ENCODE results near the gene FAM210A. TPM values are rescaled to one million over a fixed set of nuclear protein-coding genes. Genes with fewer than 3 reads are reported as not detected.

Gene FAM210A
- total RNA-seq, 1 experiment from 2014 or later: 21.0 TPM

DNA sequence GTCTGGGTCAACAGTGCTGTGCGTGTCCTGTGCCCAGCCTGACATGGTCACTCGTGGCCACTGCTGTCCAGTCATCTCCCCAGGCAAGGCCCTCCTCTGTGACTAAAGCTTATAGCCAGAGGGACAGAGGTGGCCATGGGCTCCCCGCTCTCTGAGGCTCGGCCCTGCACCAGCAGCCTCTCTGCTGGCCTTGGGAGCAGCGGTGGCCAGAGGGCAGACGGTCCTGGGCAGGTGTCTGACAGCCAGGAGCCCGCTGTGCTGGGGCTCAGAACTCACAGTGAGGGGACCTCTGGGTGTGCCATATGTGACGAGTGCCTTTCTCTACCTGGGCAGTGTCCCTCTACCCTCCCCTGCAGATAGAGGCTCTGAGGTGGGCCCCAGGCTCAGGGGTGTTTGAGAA lies 98.7 kb downstream of the FAM210A start:
- H3K36me3 ChIP-seq (ENCODE audit: control insufficient read depth, insufficient read depth, low read length): no peaks in the 10 kb centered on the region
- ATAC-seq (no peak), DNase-seq (ENCODE audit: low read depth, low spot score) (no peak)
- intact Hi-C loops (cut with micrococcal nuclease; ENCODE audit: unreplicated experiment) (no loop called here), in situ Hi-C loops (cut with HindIII; ENCODE audit: low pct_unique_long_range_greater_than_20kb, low sequenced_read_pairs) (no loop called here)
- POLR2A ChIA-PET: no interaction called here
- H3K27ac ChIP-seq (ENCODE audit: low read length): no peak overlapping the region
- no peak overlapping the region for H3K4me3 ChIP-seq (ENCODE audit: low read depth in 2 of 2, low read length in 2 of 2)
- BruUV-seq (replicated peaks): no TSS peak
- no peak for TF ChIP-seq POLR2AphosphoS5 (IDR thresholded peaks at IDR 0.05; ENCODE audit: low read depth, low read length)
- TF ChIP-seq, protein P1, sequence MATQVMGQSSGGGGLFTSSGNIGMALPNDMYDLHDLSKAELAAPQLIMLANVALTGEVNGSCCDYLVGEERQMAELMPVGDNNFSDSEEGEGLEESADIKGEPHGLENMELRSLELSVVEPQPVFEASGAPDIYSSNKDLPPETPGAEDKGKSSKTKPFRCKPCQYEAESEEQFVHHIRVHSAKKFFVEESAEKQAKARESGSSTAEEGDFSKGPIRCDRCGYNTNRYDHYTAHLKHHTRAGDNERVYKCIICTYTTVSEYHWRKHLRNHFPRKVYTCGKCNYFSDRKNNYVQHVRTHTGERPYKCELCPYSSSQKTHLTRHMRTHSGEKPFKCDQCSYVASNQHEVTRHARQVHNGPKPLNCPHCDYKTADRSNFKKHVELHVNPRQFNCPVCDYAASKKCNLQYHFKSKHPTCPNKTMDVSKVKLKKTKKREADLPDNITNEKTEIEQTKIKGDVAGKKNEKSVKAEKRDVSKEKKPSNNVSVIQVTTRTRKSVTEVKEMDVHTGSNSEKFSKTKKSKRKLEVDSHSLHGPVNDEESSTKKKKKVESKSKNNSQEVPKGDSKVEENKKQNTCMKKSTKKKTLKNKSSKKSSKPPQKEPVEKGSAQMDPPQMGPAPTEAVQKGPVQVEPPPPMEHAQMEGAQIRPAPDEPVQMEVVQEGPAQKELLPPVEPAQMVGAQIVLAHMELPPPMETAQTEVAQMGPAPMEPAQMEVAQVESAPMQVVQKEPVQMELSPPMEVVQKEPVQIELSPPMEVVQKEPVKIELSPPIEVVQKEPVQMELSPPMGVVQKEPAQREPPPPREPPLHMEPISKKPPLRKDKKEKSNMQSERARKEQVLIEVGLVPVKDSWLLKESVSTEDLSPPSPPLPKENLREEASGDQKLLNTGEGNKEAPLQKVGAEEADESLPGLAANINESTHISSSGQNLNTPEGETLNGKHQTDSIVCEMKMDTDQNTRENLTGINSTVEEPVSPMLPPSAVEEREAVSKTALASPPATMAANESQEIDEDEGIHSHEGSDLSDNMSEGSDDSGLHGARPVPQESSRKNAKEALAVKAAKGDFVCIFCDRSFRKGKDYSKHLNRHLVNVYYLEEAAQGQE (IDR thresholded peaks at IDR 0.05; ENCODE audit: insufficient read depth in 1 of 2, low read depth in 2 of 2, low read length in 1 of 2): no peak
- TF ChIP-seq TCF7L2 (IDR thresholded peaks at IDR 0.05; ENCODE audit: low read depth, low read length): no peak
- TF ChIP-seq, protein P2, sequence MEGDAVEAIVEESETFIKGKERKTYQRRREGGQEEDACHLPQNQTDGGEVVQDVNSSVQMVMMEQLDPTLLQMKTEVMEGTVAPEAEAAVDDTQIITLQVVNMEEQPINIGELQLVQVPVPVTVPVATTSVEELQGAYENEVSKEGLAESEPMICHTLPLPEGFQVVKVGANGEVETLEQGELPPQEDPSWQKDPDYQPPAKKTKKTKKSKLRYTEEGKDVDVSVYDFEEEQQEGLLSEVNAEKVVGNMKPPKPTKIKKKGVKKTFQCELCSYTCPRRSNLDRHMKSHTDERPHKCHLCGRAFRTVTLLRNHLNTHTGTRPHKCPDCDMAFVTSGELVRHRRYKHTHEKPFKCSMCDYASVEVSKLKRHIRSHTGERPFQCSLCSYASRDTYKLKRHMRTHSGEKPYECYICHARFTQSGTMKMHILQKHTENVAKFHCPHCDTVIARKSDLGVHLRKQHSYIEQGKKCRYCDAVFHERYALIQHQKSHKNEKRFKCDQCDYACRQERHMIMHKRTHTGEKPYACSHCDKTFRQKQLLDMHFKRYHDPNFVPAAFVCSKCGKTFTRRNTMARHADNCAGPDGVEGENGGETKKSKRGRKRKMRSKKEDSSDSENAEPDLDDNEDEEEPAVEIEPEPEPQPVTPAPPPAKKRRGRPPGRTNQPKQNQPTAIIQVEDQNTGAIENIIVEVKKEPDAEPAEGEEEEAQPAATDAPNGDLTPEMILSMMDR (IDR thresholded peaks at IDR 0.05): no peak
- TF ChIP-seq SIN3A (IDR thresholded peaks at IDR 0.05; ENCODE audit: borderline replicate concordance, insufficient read depth, low read depth, low read length): no peak
- no peaks in the 10 kb centered on the region for H3K9me3 ChIP-seq (ENCODE audit: control insufficient read depth, insufficient read depth, low read depth, low read length)
- no peaks in the 10 kb centered on the region; the same call in 1 of the 2 replicates for H3K27me3 ChIP-seq (ENCODE audit: control insufficient read depth, insufficient read depth, low read length)
- no peaks in the 10 kb centered on the region for H3K4me1 ChIP-seq (ENCODE audit: control insufficient read depth, insufficient read depth, low read length)
- CTCF ChIA-PET: no interaction called here

DNA sequence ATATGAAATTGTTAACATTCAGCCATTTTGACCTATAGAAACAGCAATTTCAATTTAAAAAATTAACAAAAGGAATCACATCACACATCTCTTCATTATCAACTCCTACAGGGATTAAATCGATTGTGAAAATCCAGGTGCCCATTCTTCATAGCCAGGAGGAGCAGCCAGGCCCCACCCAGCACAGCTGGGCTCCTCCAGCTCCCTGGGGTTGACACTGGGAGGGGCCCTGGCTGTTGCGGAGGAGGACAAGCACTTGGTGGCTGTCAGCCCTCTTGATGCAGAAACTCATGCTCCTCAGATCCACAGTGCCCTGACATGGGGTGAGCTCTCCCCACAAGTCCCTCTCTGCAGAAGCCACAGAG lies 99.8 kb downstream of the FAM210A start:
- H3K4me3 ChIP-seq (ENCODE audit: low read depth in 2 of 2, low read length in 2 of 2): no peak overlapping the region
- no peak overlapping the region for H3K27ac ChIP-seq (ENCODE audit: low read length)
- ATAC-seq (no peak), DNase-seq (ENCODE audit: low read depth, low spot score) (no peak)
- CTCF ChIA-PET: no interaction called here
- no peaks in the 10 kb centered on the region for H3K36me3 ChIP-seq (ENCODE audit: control insufficient read depth, insufficient read depth, low read length)
- in situ Hi-C loops (cut with HindIII; ENCODE audit: low pct_unique_long_range_greater_than_20kb, low sequenced_read_pairs) (no loop called here), intact Hi-C loops (cut with micrococcal nuclease; ENCODE audit: unreplicated experiment) (no loop called here)
- no peaks in the 10 kb centered on the region for H3K9me3 ChIP-seq (ENCODE audit: control insufficient read depth, insufficient read depth, low read depth, low read length)
- H3K27me3 ChIP-seq (ENCODE audit: control insufficient read depth, insufficient read depth, low read length): no peaks in the 10 kb centered on the region; the same call in 1 of the 2 replicates
- no TSS peak for BruUV-seq (replicated peaks)
- TF ChIP-seq SIN3A (IDR thresholded peaks at IDR 0.05; ENCODE audit: borderline replicate concordance, insufficient read depth, low read depth, low read length): no peak
- no peak for TF ChIP-seq POLR2AphosphoS5 (IDR thresholded peaks at IDR 0.05; ENCODE audit: low read depth, low read length)
- no peak for TF ChIP-seq TCF7L2 (IDR thresholded peaks at IDR 0.05; ENCODE audit: low read depth, low read length)
- TF ChIP-seq, protein P1 (IDR thresholded peaks at IDR 0.05; ENCODE audit: insufficient read depth in 1 of 2, low read depth in 2 of 2, low read length in 1 of 2): no peak
- TF ChIP-seq, protein P2 (IDR thresholded peaks at IDR 0.05): no peak
- POLR2A ChIA-PET: interaction anchor here (0.6 kb wide), 1 partner anchor 333 kb away, joined by 3 read pairs; no protein-coding TSS in a partner anchor
- no peaks in the 10 kb centered on the region for H3K4me1 ChIP-seq (ENCODE audit: control insufficient read depth, insufficient read depth, low read length)
